ENCODE results near the gene OPN5. TPM values are rescaled to one million over a fixed set of nuclear protein-coding genes. Genes with fewer than 3 reads are reported as not detected.
A peak's percentile ranks its signal among the peaks of the same experiment; 100 is the strongest.

Gene OPN5
- total RNA-seq, 1 donor from 2014 or later = not detected

DNA sequence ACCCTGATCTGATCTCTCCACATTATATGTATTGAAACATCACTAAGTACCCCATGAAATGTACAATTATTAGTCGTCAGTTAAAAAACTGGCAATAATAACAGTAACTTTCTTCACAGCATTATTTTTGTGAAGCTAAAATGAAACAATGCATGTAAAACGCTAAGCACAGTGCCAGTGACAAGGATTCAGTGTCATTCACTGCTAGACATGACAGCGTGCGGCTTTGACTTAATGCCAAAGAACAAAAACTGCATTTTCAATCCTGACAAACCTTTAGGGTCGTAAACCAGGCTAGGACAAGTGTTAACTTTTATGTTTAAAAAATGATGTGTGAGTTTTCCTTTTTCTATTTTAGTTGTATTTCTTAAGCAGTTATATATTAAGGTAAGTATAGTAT is 8.8 kb upstream of the OPN5 start:
- H3K27me3 ChIP-seq (ENCODE audit: control insufficient read depth, insufficient read depth, low read length) = no peaks in the 10 kb centered on the region
- TF ChIP-seq CTCF (IDR thresholded peaks at IDR 0.05; ENCODE audit: insufficient read depth, low read length, poor library complexity, severe bottlenecking) = no peak
- H3K4me3 ChIP-seq (ENCODE audit: low read depth, low read length) = no peak overlapping the region
- no peaks in the 10 kb centered on the region for H3K36me3 ChIP-seq (ENCODE audit: control insufficient read depth, insufficient read depth, low read length)
- no peak for DNase-seq (ENCODE audit: low read depth)

- Histone ChIP-seq H3K36me3 (ENCODE audit: control insufficient read depth, insufficient read depth, low read length) (no peaks in the 10 kb centered on the region), H3K4me3 (ENCODE audit: low read depth, low read length) (no peak overlapping the region), H3K27me3 (ENCODE audit: control insufficient read depth, insufficient read depth, low read length) (no peaks in the 10 kb centered on the region)
- DNase-seq (ENCODE audit: low read depth) = peak; percentile 52
- peak; percentile 62 for TF ChIP-seq CTCF (IDR thresholded peaks at IDR 0.05; ENCODE audit: insufficient read depth, low read length, poor library complexity, severe bottlenecking)
These were observed 1.1 kb upstream of the OPN5 start for GRCh38 chr6:47780510-47781356.

- no peaks in the 10 kb centered on the region for H3K27me3 ChIP-seq (ENCODE audit: control insufficient read depth, insufficient read depth, low read length)
- no peak overlapping the region for H3K4me3 ChIP-seq (ENCODE audit: low read depth, low read length)
- TF ChIP-seq CTCF (IDR thresholded peaks at IDR 0.05; ENCODE audit: insufficient read depth, low read length, poor library complexity, severe bottlenecking) = no peak
- no peaks in the 10 kb centered on the region for H3K36me3 ChIP-seq (ENCODE audit: control insufficient read depth, insufficient read depth, low read length)
- peak; percentile 61 for DNase-seq (ENCODE audit: low read depth)
These were observed 3.4 kb downstream of the OPN5 start for GRCh38 chr6:47785182-47785581.

DNA sequence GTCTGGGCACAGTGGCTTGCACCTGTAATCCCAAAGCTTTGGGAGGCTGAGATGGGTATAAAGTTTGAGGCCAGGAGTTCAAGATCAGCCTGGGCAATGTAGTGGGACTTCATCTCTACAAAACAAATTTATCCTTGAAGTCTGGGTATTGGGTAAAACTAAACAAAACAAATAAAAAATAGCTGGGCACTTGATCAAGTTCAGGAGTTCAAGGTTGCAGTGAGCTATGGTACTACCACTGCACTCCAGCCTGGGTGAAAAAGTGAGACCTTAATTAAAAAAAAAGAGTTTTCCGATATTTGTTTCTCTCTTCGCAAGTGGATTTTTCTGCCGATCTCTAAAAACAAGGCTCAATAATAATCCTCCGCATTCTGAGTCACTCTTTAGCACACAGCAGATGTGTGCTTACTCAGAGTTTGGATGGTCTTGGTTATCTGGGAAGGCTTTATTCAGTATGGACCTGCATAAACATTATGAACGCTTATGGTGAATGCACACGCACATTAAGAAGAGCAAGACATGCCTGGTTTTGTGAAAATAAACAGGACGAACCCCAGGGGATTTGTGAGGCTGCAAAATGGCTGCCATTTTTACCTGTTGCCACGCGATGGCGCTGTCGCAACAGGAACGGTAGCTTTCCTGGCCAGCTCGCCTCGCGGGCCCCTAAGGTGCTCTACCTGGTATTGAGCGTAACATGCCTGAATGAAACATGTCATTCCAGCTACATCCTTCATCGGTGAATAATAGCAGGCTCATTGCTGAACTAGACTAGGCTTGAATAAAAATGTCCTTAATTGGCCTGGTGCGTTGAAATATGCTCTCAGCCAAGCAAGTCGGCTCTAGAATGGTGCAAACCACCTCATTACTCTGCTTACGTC is 6.0 kb downstream of the OPN5 start:
- TF ChIP-seq CTCF (IDR thresholded peaks at IDR 0.05; ENCODE audit: insufficient read depth, low read length, poor library complexity, severe bottlenecking) = peak; percentile 87
- H3K27me3 ChIP-seq (ENCODE audit: control insufficient read depth, insufficient read depth, low read length) = no peaks in the 10 kb centered on the region
- no peaks in the 10 kb centered on the region for H3K36me3 ChIP-seq (ENCODE audit: control insufficient read depth, insufficient read depth, low read length)
- no peak for DNase-seq (ENCODE audit: low read depth)
- no peak overlapping the region for H3K4me3 ChIP-seq (ENCODE audit: low read depth, low read length)

DNA sequence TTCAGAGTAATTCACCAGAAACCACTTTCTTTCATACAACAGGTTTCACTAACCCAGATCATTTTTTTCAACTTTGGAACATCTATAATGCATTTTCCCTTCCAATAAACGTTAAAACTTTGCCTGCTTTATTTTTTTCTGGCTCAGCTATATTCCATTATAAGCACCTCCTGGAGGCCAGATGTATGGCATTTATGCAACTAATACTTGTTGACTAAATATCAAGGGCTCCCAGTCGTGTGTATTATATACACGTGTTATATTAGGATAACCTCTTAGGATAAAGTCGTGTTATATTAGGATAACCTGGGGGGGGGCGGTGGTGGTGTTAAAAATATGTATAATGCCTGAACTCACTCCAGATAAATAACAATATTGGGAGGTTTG is 6.7 kb downstream of the OPN5 start:
- TF ChIP-seq CTCF (IDR thresholded peaks at IDR 0.05; ENCODE audit: insufficient read depth, low read length, poor library complexity, severe bottlenecking) = no peak
- Histone ChIP-seq H3K27me3 (ENCODE audit: control insufficient read depth, insufficient read depth, low read length) (no peaks in the 10 kb centered on the region), H3K36me3 (ENCODE audit: control insufficient read depth, insufficient read depth, low read length) (no peaks in the 10 kb centered on the region), H3K4me3 (ENCODE audit: low read depth, low read length) (no peak overlapping the region)
- no peak for DNase-seq (ENCODE audit: low read depth)

Data from kidney epithelial cell (primary cell).